GM10847 (cell line): ENCODE results near the gene ZNF618.

Experiments used
- POLR2A ChIP-seq: IDR thresholded peaks from 2 replicates; pipeline ENCODE4 v1.6.1; 2011; ENCODE audit not compliant: insufficient read length; ENCODE audit errors: extremely low read depth

ZNF618 gene

DNA sequence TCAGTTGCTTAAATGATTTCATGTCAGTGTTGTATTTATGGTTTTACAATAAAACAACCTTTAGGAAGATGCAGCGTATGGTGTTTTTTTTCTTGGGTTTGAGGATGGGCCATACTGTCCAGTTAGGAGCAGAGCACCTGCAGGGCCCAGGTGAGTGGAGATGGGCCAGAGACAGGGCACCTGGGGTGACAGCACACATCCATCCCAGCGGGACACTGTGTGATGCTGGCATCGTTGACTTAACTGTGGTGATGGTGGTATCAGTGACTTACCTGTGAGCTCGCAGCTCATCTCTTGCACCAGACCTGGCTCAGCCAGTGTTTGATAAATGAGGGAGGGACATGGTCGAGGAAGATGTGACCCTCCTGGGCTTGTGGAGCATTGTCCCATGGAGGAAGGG lies 180.4 kb downstream of the ZNF618 start:
- TF ChIP-seq POLR2A = no peak

DNA sequence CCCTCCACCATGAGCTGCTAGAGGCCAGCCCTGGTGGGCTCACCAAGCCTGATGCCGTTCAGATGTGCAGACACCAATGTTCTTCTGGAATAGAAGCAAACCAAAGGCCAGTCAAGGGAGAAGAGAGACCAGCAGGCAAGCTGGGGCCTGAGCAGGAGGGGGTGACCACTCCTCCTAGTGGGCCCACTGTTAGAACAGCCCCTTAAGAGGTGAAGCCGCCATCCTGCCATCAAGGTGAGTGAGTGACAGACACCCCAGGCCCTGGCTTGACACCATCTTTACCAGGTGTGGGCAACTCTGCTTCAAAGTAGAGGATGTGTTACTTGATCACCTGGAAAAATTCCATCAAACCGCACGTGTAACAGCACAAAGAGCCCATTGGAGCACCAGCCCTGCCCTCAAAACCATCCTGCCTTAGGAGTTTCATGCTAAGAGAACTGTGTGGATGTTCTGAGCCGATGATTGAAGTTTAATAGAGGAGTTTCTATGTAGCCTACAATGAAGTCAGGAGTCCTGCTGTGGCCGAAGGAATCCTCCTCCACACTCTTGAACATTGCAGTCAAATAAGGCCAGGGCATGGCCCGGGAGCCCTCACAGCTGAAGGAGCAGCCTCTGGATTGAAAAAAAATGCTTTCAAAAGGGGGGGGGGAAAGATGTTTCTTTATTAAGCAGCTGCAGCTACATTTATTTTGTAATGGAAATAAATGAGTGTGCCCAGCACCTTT lies 181.2 kb downstream of the ZNF618 start:
- no peak for TF ChIP-seq POLR2A

DNA sequence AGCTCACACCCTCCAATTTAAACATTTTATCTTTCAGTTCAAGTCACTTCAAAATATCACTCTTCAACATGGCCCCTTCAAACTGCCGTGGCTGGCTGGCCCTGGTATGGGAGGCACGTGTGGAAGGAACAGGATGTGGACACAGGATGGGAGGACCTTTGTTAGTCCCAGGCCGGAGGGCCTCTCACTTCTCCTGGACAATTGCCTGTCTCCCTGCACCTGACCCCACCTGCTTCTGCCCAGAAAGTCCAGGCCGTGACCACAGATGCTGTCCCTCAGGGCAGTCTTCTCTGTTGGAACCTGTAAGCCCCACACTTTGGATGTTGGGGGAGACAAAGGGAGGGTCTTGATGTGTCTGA lies 182.6 kb downstream of the ZNF618 start:
- TF ChIP-seq POLR2A = no peak

DNA sequence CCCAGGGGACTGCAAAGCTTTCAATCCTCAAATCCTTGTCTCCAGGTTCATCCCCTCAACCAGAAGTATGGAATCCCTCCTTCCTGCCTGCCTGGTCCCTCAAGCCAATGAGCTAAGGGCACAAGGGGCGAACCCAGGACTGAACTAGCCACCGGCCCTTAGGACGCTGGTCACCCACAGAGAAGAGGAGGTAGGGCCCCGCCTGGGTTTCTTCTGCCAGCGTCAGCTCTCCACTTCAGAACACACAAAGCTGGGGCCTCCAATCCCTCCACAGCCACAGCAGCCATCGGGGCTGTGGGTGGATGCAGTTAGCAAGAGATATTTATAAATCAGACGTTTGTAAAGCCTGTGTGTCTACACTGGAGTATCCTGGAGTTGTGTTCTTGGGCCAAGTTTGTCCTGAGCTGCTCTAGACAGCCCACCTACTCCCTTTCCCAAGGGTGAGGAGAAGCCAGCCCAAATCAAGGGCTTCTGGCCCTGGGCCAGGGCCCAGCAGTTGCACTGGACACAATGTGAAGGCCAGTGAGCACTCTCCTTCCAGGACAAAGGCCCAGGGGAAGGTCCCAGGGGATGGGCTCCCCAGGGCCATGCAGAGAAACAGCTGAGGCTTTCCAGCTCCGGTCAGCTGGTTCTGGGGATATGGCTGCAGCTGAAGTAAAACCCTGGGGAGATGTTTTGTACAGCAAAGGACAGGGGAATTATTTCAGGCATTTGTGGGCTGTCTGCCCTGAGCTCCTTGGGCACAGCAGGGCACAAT lies 183.1 kb downstream of the ZNF618 start:
- TF ChIP-seq POLR2A = no peak

DNA sequence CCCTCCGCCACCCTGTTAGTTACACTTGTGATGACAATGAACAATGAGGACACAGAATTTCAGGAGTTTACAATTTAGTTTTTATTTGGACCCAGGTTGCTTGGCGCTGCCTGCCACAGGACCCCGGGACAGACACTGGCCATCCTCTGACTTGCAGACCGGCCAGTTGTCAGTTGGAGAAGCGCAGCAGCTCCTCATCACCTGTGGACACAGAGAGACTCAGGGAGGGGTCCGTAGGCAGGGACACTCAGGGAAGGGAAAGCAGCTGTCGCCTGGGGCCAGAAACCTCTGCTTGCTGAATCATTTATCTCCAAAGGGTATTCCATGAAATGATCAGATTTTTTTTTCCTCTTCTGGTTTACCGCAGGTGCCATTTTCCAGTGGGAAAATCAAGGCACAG lies 184.0 kb downstream of the ZNF618 start:
- no peak for TF ChIP-seq POLR2A

DNA sequence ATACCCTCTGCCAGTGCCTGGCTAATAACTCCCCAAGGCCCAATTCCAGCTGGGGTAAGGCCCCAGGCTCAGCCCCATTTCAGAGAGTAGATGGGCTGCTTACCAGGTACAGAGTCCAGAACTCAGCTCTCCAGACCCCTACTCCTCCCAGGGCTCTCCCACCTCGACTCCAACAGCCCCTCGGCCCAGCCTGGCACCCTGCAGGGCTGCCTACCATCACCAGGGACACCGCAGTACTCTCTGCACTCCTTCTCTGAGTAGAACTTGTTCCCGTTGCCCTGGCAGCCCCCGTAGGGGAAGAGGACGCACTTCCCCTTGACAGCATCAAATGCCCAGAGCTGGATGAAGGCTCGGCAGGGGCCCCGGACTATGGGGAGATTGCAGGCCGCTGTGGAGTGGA lies 184.6 kb downstream of the ZNF618 start:
- TF ChIP-seq POLR2A = no peak

DNA sequence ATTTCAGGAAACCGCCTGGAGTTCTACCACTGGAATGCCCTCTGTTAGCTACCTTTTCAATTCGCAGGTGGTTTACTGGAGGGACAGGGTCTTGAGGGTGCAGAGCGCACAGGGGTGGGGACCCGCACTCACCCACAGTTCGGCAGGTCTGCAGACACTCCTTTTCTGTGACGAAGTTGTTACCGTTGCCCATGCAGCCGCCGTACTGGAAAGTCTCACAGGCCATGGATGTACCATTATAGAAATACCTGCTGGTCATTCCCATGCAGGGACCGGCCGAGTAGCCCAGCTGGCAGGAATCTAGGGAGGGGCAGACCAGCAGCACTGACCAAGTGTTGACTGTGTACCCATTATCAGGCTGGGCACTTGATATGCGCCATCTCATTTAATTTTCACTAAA lies 185.2 kb downstream of the ZNF618 start:
- TF ChIP-seq POLR2A = no peak

DNA sequence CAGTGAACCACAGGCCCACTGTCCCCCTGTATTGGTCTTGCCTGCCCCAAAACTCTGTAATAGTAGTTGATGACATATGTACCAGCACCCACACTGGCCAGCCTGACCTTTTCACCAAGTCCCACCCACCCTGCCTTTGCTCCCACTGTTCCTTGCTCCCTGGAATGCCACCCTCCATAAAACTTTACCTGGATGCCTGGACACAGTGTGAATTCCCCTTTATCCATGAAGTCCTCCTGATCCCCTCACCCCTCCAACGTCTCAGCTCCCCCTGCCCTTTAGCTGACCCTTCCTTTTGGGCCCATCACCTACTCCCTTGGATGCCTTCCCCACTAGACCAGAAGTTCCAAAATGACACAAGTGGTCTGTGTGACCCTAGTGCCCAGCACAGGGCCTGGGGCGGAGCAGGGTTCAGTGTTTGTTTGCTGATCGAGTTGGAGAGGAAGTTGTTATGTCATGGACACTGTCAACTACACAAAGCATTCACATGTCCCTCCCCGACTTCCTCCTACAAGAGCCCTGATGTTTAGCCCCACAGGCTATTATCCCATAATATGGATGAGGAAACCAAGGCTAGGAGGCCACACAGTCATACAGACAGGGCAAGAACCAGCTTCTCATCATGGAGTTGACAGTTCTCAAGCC lies 185.8 kb downstream of the ZNF618 start:
- no peak for TF ChIP-seq POLR2A

DNA sequence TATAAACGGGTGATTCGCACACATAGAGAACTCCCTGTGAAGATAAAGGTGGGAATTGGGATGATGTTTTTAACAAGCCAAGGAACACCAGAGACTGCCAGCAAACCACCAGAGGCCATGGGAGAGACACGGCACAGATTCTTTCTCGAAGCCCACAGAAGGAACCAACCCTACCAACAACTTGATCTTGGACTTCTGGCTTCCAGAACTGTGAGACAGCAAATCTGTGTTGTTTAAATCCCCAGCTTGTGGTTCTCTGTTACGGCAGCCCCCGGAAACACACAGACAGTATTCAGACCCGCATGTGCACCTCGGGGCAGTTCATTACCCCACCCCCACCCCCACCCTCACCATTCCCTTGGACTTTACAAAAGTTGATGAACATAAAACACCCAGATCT lies 189.2 kb downstream of the ZNF618 start:
- TF ChIP-seq POLR2A = no peak

DNA sequence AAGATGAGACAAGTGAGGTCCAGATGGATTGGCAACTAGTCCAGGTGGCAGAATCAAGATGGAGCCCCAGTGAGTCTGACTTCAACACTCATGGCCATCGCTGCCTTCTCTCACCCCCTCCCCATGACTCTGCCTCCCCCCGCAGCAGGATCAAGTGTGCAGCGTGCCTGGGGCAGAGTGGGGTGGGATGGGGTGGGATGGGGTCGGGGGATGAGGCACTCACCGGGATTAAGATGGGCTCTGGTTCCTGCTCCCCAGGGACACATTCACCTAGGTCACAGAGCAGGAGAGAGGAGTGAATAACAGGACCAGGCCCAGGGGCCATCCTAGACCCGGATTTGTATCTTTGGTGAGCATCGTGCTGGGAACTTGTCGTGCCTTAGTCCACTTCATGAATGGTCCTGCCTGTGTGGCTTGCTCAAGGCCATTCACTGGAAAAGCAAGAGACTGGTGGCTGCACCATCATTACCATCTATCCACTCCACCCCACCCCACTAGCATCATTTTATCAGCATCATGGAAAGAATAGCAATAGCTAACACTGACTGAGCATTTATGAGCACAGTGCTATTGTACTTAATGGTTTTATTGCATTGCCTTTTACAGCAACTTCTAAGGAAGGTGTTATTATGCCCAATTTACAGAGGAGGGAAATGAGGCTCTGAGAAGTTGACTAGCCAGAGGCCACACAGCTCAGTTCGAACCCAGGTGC lies 193.5 kb downstream of the ZNF618 start:
- TF ChIP-seq POLR2A = no peak

DNA sequence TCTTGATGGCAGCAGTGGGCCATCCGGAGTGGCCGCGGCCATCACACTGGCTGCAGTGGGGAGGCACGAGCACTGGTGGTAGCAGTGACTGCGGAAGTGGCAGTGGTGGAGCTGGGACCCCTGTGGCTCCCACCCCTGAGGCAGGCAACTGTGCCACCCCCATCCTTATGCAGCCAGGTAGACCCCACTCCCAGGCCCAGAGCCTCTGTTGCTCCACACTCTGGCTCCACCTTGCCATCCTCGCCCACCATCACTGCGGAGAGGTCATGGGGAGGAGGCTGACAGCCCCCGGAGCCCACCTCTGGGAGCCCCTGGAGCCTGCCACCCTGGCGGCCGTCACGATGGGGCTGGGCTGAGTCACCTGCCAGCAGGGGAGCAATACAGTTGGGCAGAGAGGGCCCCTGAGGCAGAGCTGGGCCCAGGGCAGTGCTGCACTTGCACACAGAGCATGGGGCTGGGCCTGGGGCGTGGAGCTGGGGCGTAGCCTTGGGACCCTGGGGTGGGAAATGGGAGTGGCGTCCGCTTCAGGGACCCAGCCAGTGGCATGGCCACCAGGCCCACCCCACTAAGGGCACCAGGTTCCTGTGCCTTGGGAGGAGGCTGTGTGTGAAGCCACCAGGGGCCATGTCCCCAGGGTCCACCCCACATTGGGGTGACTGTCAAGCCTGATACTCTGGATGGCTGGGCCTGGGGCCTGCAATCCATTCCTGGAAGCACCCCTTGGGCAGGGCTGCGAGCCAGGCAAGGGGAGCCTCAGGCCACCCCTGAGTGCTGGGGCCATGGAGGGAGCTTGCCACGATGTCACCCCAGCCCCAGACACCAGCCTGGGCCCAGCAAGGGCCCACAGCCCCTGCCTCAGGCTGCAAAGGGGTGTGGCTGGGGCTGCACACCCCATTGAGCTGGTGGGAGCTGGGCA lies 194.3 kb downstream of the ZNF618 start:
- TF ChIP-seq POLR2A = no peak

DNA sequence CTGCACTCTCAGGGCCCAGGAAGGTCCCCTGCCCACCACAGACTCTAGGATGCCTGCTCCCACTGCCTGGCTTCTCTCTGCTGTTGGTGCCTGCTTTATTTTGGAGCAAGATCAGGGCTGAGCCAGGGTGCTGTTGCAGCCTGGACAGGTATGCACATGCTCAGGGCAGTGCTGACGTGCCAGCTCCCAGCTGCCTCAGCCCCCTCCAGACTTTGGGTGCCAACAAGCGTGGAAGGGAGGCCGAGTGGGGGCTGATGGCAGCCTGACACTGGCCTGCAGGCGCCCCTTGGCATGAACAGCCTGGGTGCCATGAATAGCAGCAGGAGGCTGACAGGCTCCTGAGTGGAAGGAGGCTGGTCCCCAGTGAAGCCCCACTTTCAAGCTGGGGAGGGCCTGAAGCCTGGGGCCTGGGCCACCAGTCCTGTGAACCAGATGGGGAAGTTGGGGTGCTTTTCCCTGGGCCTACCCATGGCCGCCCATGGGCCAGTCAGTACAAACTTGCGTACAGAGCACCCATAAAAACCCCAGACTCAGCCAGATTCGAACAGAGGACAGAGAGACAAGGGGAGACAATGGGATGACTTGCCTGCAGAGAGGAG lies 195.2 kb downstream of the ZNF618 start:
- no peak for TF ChIP-seq POLR2A

DNA sequence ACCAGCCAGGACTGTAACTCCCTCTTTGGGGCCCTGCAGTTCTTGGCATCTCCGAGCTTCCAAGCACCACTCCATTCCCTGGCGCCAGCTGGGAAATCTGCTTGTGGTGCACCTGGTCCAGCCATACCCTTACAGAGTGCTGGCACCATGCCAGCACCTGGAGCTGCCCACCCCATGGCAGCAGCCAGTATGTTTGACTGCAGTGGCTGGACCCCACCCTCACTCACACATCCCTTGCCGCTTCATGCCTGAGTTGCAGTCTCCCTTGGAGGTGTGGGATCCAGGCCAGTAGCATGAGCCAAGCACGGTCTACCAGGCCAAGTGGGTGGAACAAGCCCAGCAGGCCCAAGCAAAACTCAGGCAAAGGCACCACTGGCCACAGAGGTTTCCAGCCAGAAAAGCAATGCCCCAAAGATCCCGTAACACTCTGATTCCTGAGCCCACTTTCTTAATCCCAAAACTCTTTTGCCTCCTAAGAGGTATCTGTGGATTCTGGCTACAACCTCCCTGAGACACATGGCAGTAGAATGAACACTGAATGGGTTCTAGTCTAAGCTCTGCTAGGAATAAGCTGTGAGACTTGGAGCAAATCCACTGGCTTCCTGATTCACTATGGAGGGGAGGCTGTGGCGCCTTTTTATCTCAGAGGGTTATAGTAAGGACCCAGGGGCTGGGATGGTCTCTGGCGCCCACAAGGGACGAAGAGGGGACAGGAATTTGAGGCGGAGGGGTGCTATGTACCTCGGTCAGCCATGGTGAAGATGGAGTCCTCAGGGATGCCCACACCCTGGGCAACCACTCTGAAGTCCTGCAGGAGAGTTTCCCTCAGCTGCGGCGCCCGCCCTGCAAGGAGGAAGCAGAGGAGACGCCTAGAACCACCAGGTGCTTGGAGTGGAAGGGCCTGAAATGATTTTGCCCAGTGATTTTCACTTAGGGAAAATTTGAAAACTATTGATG lies 196.4 kb downstream of the ZNF618 start:
- no peak for TF ChIP-seq POLR2A
